Measurements from ENCODE around the gene NDUFS6. TPM values are rescaled to one million over a fixed set of nuclear protein-coding genes. Genes with fewer than 3 reads are reported as not detected.

The NDUFS6 gene
- total and polyA plus RNA-seq, 2 donors (not counting 1 experiment from before 2014, with no cell fraction given) = 21.8 to 68.5 TPM

GRCh38 chr5:1865486-1865885, 64.3 kb downstream of the NDUFS6 start:
- no peak overlapping the region for H3K4me3 ChIP-seq (replicated peaks in 1 of 4; ENCODE audit: control extremely low read depth in 1 of 4, insufficient read depth in 1 of 4, low read depth in 3 of 4, low read length in 4 of 4)
- H4K20me1 ChIP-seq (ENCODE audit: control insufficient read depth, extremely low read depth, insufficient read depth, low read length) = no peaks in the 10 kb centered on the region
- no peaks in the 10 kb centered on the region for H3K36me3 ChIP-seq (ENCODE audit: control insufficient read depth, insufficient read depth, low read length)
- TF ChIP-seq CTCF (conservative IDR thresholded peaks at IDR 0.05 in 1 of 2, IDR thresholded peaks at IDR 0.05 in 1 of 2; ENCODE audit: low read depth in 1 of 2, low read length in 2 of 2) (no peak), EZH2 (IDR thresholded peaks at IDR 0.05; ENCODE audit: low read length, missing control alignments) (no peak)
- no peak overlapping the region for H2AFZ ChIP-seq (ENCODE audit: low read length)
- no peak overlapping the region for H3K9ac ChIP-seq (ENCODE audit: insufficient read depth, low read length)
- no peak overlapping the region for H3K4me2 ChIP-seq (ENCODE audit: extremely low read depth, insufficient read depth, low read length)
- DNase-seq (ENCODE audit: low read depth in 2 of 2) = no peak
- no peaks in the 10 kb centered on the region for H3K4me1 ChIP-seq (ENCODE audit: control insufficient read depth, extremely low read depth, insufficient read depth, low read length)
- no peak overlapping the region for H3K27ac ChIP-seq (ENCODE audit: insufficient read depth, low read length)
- H3K9me3 ChIP-seq (ENCODE audit: control insufficient read depth, insufficient read depth, low read depth, low read length) = no peaks in the 10 kb centered on the region
- no peaks in the 10 kb centered on the region for H3K79me2 ChIP-seq (ENCODE audit: control insufficient read depth, insufficient read depth, low read length)
- no peaks in the 10 kb centered on the region for H3K27me3 ChIP-seq (ENCODE audit: control insufficient read depth, insufficient read depth, low read length)

Other genes starting within 250 kb of the NDUFS6 start
- 47.9 and 58.0 TPM in 2 replicates for gene MRPL36, start 1.6 kb upstream of the NDUFS6 start, total RNA-seq
- gene MRPL36, start 1.6 kb upstream of the NDUFS6 start, polyA plus RNA-seq = 54.8 and 76.9 TPM in 2 replicates
- gene IRX4, start 81.5 kb downstream of the NDUFS6 start, total RNA-seq = not detected in 2 replicates
- not detected in 2 replicates for gene IRX4, start 81.5 kb downstream of the NDUFS6 start, polyA plus RNA-seq

Measured in fibroblast of lung (primary cell).